ENCODE data around the gene ZFP2. TPM values are rescaled to one million over a fixed set of nuclear protein-coding genes. Genes with fewer than 3 reads are reported as not detected.

Gene ZFP2
- polyA plus RNA-seq, 1 donor from 2014 or later, result 14.5 TPM

DNA sequence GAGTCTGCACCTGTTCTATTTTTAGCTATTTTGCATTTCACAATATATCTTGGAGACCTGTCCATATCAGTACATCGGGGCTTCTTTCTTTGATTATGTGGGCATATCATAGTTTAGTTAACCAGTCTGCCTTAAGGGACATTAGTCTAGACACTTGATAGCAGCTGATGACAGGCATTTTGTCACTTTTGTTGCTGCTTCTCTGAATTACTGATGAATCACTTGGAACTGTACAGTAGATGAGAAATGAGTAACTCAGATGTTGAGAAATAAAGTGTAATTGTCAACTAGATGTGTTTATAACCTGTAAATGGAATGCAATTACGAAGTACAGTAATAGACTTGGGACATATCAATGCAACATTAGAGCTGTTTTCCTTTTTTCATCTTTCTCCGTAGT, 7.1 kb downstream of the ZFP2 start:
- Histone ChIP-seq H3K9me2 (ENCODE audit: insufficient read depth, low read length) (no peaks in the 10 kb centered on the region), H3K79me2 (replicated peaks; ENCODE audit: insufficient read depth, low read length) (no peaks in the 10 kb centered on the region), H3K27me3 (ENCODE audit: insufficient read depth, low read depth, low read length) (no peaks in the 10 kb centered on the region), H2AFZ (ENCODE audit: low read depth, low read length) (no peak overlapping the region), H4K20me1 (ENCODE audit: insufficient read depth) (no peaks in the 10 kb centered on the region), H3K4me3 (ENCODE audit: low read length) (no peak overlapping the region), H3K27ac (ENCODE audit: low read length) (no peak overlapping the region), H3K36me3 (ENCODE audit: insufficient read depth, low read length) (peaks cover 3% of the 10 kb centered on the region), H3K9me3 (ENCODE audit: low read length) (peaks cover 6% of the 10 kb centered on the region), H3F3A (ENCODE audit: insufficient read depth, low read length, poor library complexity, severe bottlenecking) (no peaks in the 10 kb centered on the region), H3K9ac (ENCODE audit: low read length) (no peak overlapping the region), H3K4me2 (ENCODE audit: low read length) (no peak overlapping the region)
- TF ChIP-seq EZH2 (IDR thresholded peaks at IDR 0.05; ENCODE audit: borderline replicate concordance, insufficient read depth, low read length, poor library complexity, severe bottlenecking) (no peak), SMC3 (conservative IDR thresholded peaks at IDR 0.05; ENCODE audit: poor library complexity) (no peak), RAD21 (conservative IDR thresholded peaks at IDR 0.05) (no peak), TAF1 (IDR thresholded peaks at IDR 0.05; ENCODE audit: low read depth) (no peak), MXI1 (conservative IDR thresholded peaks at IDR 0.05; ENCODE audit: poor library complexity, severe bottlenecking) (no peak), EP300 (conservative IDR thresholded peaks at IDR 0.05; ENCODE audit: poor library complexity, severe bottlenecking) (no peak), POLR2AphosphoS5 (IDR thresholded peaks at IDR 0.05) (no peak)
- TF ChIP-seq, protein P1, sequence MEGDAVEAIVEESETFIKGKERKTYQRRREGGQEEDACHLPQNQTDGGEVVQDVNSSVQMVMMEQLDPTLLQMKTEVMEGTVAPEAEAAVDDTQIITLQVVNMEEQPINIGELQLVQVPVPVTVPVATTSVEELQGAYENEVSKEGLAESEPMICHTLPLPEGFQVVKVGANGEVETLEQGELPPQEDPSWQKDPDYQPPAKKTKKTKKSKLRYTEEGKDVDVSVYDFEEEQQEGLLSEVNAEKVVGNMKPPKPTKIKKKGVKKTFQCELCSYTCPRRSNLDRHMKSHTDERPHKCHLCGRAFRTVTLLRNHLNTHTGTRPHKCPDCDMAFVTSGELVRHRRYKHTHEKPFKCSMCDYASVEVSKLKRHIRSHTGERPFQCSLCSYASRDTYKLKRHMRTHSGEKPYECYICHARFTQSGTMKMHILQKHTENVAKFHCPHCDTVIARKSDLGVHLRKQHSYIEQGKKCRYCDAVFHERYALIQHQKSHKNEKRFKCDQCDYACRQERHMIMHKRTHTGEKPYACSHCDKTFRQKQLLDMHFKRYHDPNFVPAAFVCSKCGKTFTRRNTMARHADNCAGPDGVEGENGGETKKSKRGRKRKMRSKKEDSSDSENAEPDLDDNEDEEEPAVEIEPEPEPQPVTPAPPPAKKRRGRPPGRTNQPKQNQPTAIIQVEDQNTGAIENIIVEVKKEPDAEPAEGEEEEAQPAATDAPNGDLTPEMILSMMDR (IDR thresholded peaks at IDR 0.05; ENCODE audit: poor library complexity, severe bottlenecking), result no peak
- TF ChIP-seq, protein P2, sequence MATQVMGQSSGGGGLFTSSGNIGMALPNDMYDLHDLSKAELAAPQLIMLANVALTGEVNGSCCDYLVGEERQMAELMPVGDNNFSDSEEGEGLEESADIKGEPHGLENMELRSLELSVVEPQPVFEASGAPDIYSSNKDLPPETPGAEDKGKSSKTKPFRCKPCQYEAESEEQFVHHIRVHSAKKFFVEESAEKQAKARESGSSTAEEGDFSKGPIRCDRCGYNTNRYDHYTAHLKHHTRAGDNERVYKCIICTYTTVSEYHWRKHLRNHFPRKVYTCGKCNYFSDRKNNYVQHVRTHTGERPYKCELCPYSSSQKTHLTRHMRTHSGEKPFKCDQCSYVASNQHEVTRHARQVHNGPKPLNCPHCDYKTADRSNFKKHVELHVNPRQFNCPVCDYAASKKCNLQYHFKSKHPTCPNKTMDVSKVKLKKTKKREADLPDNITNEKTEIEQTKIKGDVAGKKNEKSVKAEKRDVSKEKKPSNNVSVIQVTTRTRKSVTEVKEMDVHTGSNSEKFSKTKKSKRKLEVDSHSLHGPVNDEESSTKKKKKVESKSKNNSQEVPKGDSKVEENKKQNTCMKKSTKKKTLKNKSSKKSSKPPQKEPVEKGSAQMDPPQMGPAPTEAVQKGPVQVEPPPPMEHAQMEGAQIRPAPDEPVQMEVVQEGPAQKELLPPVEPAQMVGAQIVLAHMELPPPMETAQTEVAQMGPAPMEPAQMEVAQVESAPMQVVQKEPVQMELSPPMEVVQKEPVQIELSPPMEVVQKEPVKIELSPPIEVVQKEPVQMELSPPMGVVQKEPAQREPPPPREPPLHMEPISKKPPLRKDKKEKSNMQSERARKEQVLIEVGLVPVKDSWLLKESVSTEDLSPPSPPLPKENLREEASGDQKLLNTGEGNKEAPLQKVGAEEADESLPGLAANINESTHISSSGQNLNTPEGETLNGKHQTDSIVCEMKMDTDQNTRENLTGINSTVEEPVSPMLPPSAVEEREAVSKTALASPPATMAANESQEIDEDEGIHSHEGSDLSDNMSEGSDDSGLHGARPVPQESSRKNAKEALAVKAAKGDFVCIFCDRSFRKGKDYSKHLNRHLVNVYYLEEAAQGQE (IDR thresholded peaks at IDR 0.05; ENCODE audit: borderline replicate concordance), result no peak

DNA sequence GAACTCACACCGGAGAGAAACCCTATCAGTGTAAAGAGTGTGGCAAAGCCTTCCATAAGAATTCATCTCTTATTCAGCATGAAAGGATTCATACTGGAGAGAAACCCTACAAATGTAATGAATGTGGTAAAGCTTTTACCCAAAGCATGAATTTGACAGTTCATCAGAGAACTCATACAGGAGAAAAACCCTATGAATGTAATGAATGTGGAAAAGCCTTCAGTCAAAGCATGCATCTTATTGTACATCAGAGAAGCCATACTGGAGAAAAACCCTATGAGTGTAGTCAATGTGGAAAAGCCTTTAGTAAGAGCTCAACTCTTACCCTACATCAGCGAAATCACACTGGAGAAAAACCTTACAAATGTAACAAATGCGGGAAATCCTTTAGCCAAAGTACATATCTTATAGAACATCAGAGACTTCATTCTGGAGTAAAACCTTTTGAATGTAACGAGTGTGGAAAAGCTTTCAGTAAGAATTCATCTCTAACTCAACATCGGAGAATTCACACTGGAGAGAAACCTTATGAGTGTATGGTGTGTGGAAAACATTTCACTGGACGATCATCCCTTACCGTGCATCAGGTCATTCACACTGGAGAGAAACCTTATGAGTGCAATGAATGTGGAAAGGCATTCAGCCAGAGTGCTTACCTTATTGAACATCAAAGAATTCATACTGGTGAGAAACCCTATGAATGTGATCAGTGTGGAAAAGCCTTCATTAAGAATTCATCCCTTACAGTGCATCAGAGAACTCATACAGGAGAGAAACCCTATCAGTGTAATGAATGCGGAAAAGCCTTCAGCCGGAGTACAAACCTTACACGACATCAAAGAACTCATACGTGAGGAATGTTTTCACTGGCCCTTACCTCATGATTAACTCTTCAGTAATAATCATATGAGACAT, 36.4 kb downstream of the ZFP2 start:
- Histone ChIP-seq H3F3A (ENCODE audit: insufficient read depth, low read length, poor library complexity, severe bottlenecking) (no peaks in the 10 kb centered on the region), H2AFZ (ENCODE audit: low read depth, low read length) (no peak overlapping the region), H3K79me2 (replicated peaks; ENCODE audit: insufficient read depth, low read length) (no peaks in the 10 kb centered on the region), H3K9ac (ENCODE audit: low read length) (no peak overlapping the region), H3K27me3 (ENCODE audit: insufficient read depth, low read depth, low read length) (no peaks in the 10 kb centered on the region), H3K27ac (ENCODE audit: low read length) (no peak overlapping the region), H3K4me3 (ENCODE audit: low read length) (no peak overlapping the region), H3K4me2 (ENCODE audit: low read length) (no peak overlapping the region), H3K36me3 (ENCODE audit: insufficient read depth, low read length) (peaks cover 6% of the 10 kb centered on the region), H3K9me2 (ENCODE audit: insufficient read depth, low read length) (no peaks in the 10 kb centered on the region), H3K9me3 (ENCODE audit: low read length) (peaks cover 56% of the 10 kb centered on the region), H4K20me1 (ENCODE audit: insufficient read depth) (no peaks in the 10 kb centered on the region)
- TF ChIP-seq, protein P1 (IDR thresholded peaks at IDR 0.05; ENCODE audit: poor library complexity, severe bottlenecking), result no peak
- TF ChIP-seq POLR2AphosphoS5 (IDR thresholded peaks at IDR 0.05) (no peak), EZH2 (IDR thresholded peaks at IDR 0.05; ENCODE audit: borderline replicate concordance, insufficient read depth, low read length, poor library complexity, severe bottlenecking) (no peak), SMC3 (conservative IDR thresholded peaks at IDR 0.05; ENCODE audit: poor library complexity) (no peak), TAF1 (IDR thresholded peaks at IDR 0.05; ENCODE audit: low read depth) (no peak), MXI1 (conservative IDR thresholded peaks at IDR 0.05; ENCODE audit: poor library complexity, severe bottlenecking) (no peak), EP300 (conservative IDR thresholded peaks at IDR 0.05; ENCODE audit: poor library complexity, severe bottlenecking) (no peak), RAD21 (conservative IDR thresholded peaks at IDR 0.05) (no peak)
- TF ChIP-seq, protein P2 (IDR thresholded peaks at IDR 0.05; ENCODE audit: borderline replicate concordance), result no peak

Measured in neural cell (in vitro differentiated cells).